AG04450 (cell line): ENCODE data around the gene AQP7. TPM values are rescaled to one million over a fixed set of nuclear protein-coding genes. Genes with fewer than 3 reads are reported as not detected.
"Not testable (repeated sequence)": the region's sequence is repeated elsewhere in the genome, so short reads cannot be mapped to it uniquely, and the experiment has no call there.

Source experiments
- CTCF ChIA-PET: fragments of 300-600, 350-600 bp; formaldehyde crosslinking; extraction: SDS; loops from one replicate; lab custom pipeline; 2022; ENCODE audit warnings: antibody characterized with exemption, inconsistent platforms; lab: Charles Lee
- POLR2A ChIA-PET: fragments of 350-600 bp; formaldehyde crosslinking; extraction: SDS; loops from one replicate; lab custom pipeline; 2021; ENCODE audit warnings: antibody characterized with exemption, inconsistent platforms; lab: Yijun Ruan, JAX
- DNase-seq: peaks from one replicate; pipeline ENCODE4 v3.0.0-alpha.2; 2011; ENCODE audit warnings: low read depth, low spot score
- H3K27ac ChIP-seq: one replicate; pipeline ENCODE4 v1.5.1; 2012; ENCODE audit warnings: low read depth, low read length, control low read depth
- H3K27me3 ChIP-seq: one replicate; pipeline ENCODE4 v1.6.0; 2012; ENCODE audit warnings: low read length; ENCODE audit not compliant: control insufficient read depth, insufficient read depth
- H3K4me3 ChIP-seq: 2 replicates; pipeline ENCODE4 v1.5.1; 2011; ENCODE audit warnings: mild to moderate bottlenecking, low read depth, low read length, control low read depth
- H3K9me3 ChIP-seq: 2 replicates; pipeline ENCODE4 v1.5.1; 2012; ENCODE audit warnings: low read length; ENCODE audit not compliant: control insufficient read depth, insufficient read depth
- CTCF ChIP-seq: IDR thresholded peaks from 2 replicates; pipeline ENCODE4 v1.5.1; 2011; ENCODE audit warnings: low read depth, low read length, control low read depth, inconsistent platforms
- polyA plus RNA-seq: library from polyadenylated mRNA; depleted of rRNA; stranded (reverse); fragments of >200 nt; gene quantifications from 2 replicates; pipeline ENCODE4 v1.2.3, GENCODE V29; 2011

Gene AQP7
- polyA plus RNA-seq, 1 experiment, result 0.11 TPM

- no peak for DNase-seq
- Histone ChIP-seq H3K27me3 (peaks cover 8% of the 10 kb centered on the region), H3K27ac (no peak overlapping the region), H3K4me3 (no peak overlapping the region), H3K9me3 (no peaks in the 10 kb centered on the region)
- CTCF ChIA-PET, result interaction anchor here (4.3 kb wide), 1 partner anchor 14 kb away, joined by 17 read pairs; no protein-coding TSS in a partner anchor
- POLR2A ChIA-PET, result no interaction called here
- TF ChIP-seq CTCF, result no peak
Observed at GRCh38 chr9:33429256-33429985, 27.1 kb upstream of the AQP7 start.

DNA sequence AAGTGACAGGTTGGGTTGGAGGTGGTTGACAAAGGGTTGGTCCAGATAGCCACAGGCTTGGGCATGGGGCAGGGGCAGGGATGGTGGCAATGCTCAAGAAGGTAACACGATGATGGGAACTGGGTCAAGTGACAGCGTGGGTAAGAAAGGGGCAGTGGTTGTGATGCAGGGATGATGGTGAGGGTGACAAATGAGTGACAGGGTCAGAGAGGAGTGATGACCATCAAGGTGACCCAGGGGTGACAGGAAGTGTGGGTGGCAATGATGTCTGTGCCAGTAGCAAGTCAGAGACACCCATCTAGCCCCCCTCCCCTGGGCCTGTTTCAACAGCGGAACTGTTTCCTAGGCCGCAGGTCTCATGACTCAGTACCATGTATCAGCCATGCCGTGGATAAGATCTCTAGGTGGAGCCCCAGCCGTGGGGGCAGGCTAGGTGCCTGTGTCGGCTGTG is 24.5 kb upstream of the AQP7 start:
- ChIA-PET CTCF (no interaction called here), POLR2A (no interaction called here)
- H3K27ac ChIP-seq, result no peak overlapping the region
- TF ChIP-seq CTCF, result no peak
- peaks cover 2% of the 10 kb centered on the region for H3K27me3 ChIP-seq
- DNase-seq, result no peak
- H3K4me3 ChIP-seq, result no peak overlapping the region
- H3K9me3 ChIP-seq, result no peaks in the 10 kb centered on the region

DNA sequence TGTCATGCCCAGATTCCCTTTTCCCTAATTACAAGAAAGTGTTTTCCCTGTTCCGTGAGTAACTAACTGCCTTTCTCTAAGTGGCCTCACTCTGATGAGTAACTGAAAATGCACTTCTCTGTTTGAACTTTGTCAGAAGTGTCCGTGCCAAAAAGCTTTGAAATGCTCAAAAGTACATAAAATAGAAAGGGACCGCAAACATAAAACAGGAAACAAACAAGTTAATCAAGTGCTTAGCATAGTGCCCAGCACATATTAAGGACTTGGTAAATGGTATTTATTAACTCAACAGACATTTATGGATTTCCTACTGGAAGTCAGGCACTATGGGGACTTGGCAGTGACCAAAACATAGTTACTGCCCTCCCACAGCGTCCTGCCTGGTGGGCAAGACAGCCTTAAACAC is 22.8 kb upstream of the AQP7 start:
- TF ChIP-seq CTCF, result no peak
- Histone ChIP-seq H3K9me3 (no peaks in the 10 kb centered on the region), H3K4me3 (no peak overlapping the region), H3K27me3 (peaks cover 14% of the 10 kb centered on the region), H3K27ac (no peak overlapping the region)
- ChIA-PET POLR2A (interaction anchor here (0.6 kb wide), 1 partner anchor 42 kb away, joined by 3 read pairs; no protein-coding TSS in a partner anchor), CTCF (no interaction called here)
- no peak for DNase-seq

- CTCF ChIA-PET, H3K27ac ChIP-seq, H3K9me3 ChIP-seq, H3K4me3 ChIP-seq, DNase-seq: not testable (repeated sequence)
- POLR2A ChIA-PET, result interaction anchor here (0.6 kb wide), 1 partner anchor 43 kb away, joined by 3 read pairs; no protein-coding TSS in a partner anchor
- H3K27me3 ChIP-seq, result peaks cover 17% of the 10 kb centered on the region
Observed at GRCh38 chr9:33424492-33424891, 22.1 kb upstream of the AQP7 start.

DNA sequence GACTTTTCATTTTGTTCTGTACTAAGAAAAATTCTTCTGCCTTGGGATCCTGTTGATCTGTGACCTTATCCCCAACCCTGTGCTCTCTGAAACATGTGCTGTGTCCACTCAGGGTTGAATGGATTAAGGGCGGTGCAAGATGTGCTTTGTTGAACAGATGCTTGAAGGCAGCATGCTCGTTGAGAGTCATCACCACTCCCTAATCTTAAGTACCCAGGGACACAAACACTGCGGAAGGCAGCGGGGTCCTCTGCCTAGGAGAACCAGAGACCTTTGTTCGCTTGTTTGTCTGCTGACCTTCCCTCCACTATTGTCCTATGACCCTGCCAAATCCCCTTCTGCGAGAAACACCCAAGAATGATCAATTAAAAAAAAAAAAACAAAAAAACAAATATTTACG is 21.7 kb upstream of the AQP7 start:
- H3K27ac ChIP-seq, H3K4me3 ChIP-seq, DNase-seq, POLR2A ChIA-PET, H3K9me3 ChIP-seq, CTCF ChIA-PET: not testable (repeated sequence)
- H3K27me3 ChIP-seq, result peaks cover 17% of the 10 kb centered on the region

DNA sequence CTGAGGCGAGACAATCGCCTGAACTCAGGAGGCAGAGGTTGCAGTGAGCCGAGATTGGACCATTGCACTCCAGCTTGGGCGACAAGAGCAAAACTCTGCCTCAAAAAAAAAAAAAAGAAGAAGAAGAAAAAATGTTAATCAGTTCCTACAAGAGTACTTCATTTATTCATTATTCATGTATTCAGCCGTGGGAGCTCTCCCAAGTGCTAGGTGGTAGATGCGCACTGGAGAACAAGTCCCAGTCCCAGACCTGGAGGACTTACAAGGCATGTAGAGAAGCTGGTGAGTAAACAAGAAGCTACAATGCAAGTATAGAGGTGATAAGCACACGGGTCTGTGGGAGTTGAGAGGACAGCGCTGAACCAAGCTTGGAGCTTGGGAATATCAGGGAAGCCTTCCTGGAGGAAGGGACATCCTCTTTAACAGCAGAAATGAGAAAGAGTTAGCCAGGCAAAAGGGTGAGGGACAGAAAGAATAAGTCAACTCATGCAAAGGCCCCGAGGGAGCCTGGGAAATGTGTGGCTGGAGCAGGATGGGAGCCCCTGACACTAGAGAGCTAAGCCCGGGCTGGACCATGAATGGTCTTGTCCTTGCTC is 17.4 kb upstream of the AQP7 start:
- no peak overlapping the region for H3K27ac ChIP-seq
- CTCF ChIA-PET, result interaction anchor here (0.6 to 0.7 kb wide), 2 partner anchors 25 to 38 kb away, joined by 3 to 4 read pairs; no protein-coding TSS in a partner anchor
- TF ChIP-seq CTCF, result no peak
- no peak for DNase-seq
- POLR2A ChIA-PET, result interaction anchor here (0.7 kb wide), 1 partner anchor 205 kb away, joined by 7 read pairs; no protein-coding TSS in a partner anchor
- H3K4me3 ChIP-seq, result no peak overlapping the region
- no peaks in the 10 kb centered on the region for H3K9me3 ChIP-seq
- H3K27me3 ChIP-seq, result peaks cover 23% of the 10 kb centered on the region
